Measurements from ENCODE around the gene SUMO4.

- no peak for TF ChIP-seq CTCF (IDR thresholded peaks at IDR 0.05)
- no peak for TF ChIP-seq POLR2A (IDR thresholded peaks at IDR 0.05)
Measured at GRCh38 chr6:149368065-149368464, 32.0 kb upstream of the SUMO4 start.

Measured in testis (tissue), 2 donors.